ENCODE measurements around the gene UROS. TPM values are rescaled to one million over a fixed set of nuclear protein-coding genes. Genes with fewer than 3 reads are reported as not detected.

Gene UROS
- total RNA-seq, 1 donor from 2014 or later = 45.0 TPM

GRCh38 chr10:125848857-125849256, 25.8 kb upstream of the UROS start:
- H3K27me3 Mint-ChIP-seq = no peaks in the 10 kb centered on the region
- peaks cover 20% of the 10 kb centered on the region for H3K36me3 Mint-ChIP-seq (ENCODE audit: insufficient read depth)
- TF ChIP-seq, protein P1, sequence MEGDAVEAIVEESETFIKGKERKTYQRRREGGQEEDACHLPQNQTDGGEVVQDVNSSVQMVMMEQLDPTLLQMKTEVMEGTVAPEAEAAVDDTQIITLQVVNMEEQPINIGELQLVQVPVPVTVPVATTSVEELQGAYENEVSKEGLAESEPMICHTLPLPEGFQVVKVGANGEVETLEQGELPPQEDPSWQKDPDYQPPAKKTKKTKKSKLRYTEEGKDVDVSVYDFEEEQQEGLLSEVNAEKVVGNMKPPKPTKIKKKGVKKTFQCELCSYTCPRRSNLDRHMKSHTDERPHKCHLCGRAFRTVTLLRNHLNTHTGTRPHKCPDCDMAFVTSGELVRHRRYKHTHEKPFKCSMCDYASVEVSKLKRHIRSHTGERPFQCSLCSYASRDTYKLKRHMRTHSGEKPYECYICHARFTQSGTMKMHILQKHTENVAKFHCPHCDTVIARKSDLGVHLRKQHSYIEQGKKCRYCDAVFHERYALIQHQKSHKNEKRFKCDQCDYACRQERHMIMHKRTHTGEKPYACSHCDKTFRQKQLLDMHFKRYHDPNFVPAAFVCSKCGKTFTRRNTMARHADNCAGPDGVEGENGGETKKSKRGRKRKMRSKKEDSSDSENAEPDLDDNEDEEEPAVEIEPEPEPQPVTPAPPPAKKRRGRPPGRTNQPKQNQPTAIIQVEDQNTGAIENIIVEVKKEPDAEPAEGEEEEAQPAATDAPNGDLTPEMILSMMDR (IDR thresholded peaks at IDR 0.05; ENCODE audit: unreplicated experiment) = no peak
- H3K4me1 Mint-ChIP-seq (ENCODE audit: low read depth) = no peaks in the 10 kb centered on the region
- H3K4me3 Mint-ChIP-seq (ENCODE audit: low read depth) = no peak overlapping the region
- no peak for DNase-seq (ENCODE audit: low spot score, unreplicated experiment)
- H3K27ac Mint-ChIP-seq = no peak overlapping the region
- H3K9me3 Mint-ChIP-seq (ENCODE audit: low read depth) = no peaks in the 10 kb centered on the region

DNA sequence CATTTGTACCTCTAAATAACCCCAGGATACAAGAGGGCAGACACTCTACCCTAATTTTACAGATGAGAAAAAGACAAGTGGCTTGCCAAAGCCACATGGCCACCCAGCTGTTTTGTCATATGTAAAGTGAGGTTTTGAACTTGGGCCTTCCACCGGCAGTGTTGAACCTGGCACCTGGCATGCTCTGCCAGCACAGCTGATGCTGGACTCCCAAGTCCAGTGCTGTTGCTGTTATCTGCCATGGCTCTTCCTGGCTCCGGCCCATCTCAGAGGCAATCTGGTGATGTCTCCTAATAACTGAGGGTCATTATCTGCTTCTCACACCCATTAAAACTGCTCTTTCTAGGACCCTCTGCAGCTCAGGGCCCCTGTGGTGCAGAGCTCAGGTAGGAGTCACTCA, 25.3 kb upstream of the UROS start:
- no peak overlapping the region for H3K27ac Mint-ChIP-seq
- no peaks in the 10 kb centered on the region for H3K9me3 Mint-ChIP-seq (ENCODE audit: low read depth)
- no peak for DNase-seq (ENCODE audit: low spot score, unreplicated experiment)
- H3K27me3 Mint-ChIP-seq = no peaks in the 10 kb centered on the region
- H3K36me3 Mint-ChIP-seq (ENCODE audit: insufficient read depth) = peaks cover 17% of the 10 kb centered on the region
- TF ChIP-seq, protein P1 (IDR thresholded peaks at IDR 0.05; ENCODE audit: unreplicated experiment) = no peak
- H3K4me1 Mint-ChIP-seq (ENCODE audit: low read depth) = no peaks in the 10 kb centered on the region
- H3K4me3 Mint-ChIP-seq (ENCODE audit: low read depth) = no peak overlapping the region

DNA sequence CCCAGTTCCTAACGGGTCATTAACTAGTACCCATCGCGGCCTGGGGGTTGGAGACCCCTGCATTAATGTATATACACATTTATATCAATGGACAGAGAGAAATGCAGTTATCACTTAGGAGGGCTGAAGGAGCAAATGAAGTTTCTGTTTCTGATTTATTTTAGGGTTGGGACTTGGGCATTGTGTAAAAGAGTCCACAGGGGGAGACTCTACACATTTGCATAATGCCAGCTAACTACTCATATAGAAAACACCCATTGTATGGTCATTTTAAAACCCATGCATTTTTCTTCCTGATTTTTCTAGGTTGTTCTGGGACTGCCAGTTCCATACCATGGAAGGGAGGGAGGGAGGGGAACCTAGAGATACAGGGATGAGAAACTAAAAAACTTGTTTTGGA, 23.8 kb upstream of the UROS start:
- H3K4me1 Mint-ChIP-seq (ENCODE audit: low read depth) = no peaks in the 10 kb centered on the region
- H3K27ac Mint-ChIP-seq = no peak overlapping the region
- H3K4me3 Mint-ChIP-seq (ENCODE audit: low read depth) = no peak overlapping the region
- no peaks in the 10 kb centered on the region for H3K9me3 Mint-ChIP-seq (ENCODE audit: low read depth)
- TF ChIP-seq, protein P1 (IDR thresholded peaks at IDR 0.05; ENCODE audit: unreplicated experiment) = no peak
- no peak for DNase-seq (ENCODE audit: low spot score, unreplicated experiment)
- H3K36me3 Mint-ChIP-seq (ENCODE audit: insufficient read depth) = peaks cover 15% of the 10 kb centered on the region
- H3K27me3 Mint-ChIP-seq = no peaks in the 10 kb centered on the region

DNA sequence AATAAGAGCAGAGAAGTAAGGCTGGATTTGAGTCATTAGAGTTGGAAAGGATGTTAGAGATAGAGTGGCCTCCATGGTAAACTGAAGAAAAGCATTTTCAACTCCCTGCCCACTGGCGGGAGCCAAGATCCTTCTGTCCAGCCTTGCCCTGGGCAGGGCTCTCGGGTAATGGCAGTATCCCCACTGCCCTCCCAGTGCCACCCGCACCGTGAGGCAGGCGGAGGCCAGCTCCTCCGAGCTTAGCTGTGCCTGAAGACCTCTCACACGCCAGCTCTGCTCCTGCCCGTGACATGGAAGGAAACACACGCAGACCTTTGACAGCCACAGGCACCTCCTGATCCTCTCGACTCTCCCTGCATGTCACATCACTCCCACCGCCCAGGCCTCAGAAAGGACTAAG, 22.6 kb upstream of the UROS start:
- TF ChIP-seq, protein P1 (IDR thresholded peaks at IDR 0.05; ENCODE audit: unreplicated experiment) = no peak
- H3K4me3 Mint-ChIP-seq (ENCODE audit: low read depth) = no peak overlapping the region
- H3K9me3 Mint-ChIP-seq (ENCODE audit: low read depth) = no peaks in the 10 kb centered on the region
- H3K4me1 Mint-ChIP-seq (ENCODE audit: low read depth) = no peaks in the 10 kb centered on the region
- H3K27ac Mint-ChIP-seq = no peak overlapping the region
- no peak for DNase-seq (ENCODE audit: low spot score, unreplicated experiment)
- no peaks in the 10 kb centered on the region for H3K27me3 Mint-ChIP-seq
- H3K36me3 Mint-ChIP-seq (ENCODE audit: insufficient read depth) = peaks cover 10% of the 10 kb centered on the region

- no peaks in the 10 kb centered on the region for H3K4me1 Mint-ChIP-seq (ENCODE audit: low read depth)
- H3K27me3 Mint-ChIP-seq = no peaks in the 10 kb centered on the region
- H3K9me3 Mint-ChIP-seq (ENCODE audit: low read depth) = no peaks in the 10 kb centered on the region
- peaks cover 13% of the 10 kb centered on the region for H3K36me3 Mint-ChIP-seq (ENCODE audit: insufficient read depth)
- TF ChIP-seq, protein P1 (IDR thresholded peaks at IDR 0.05; ENCODE audit: unreplicated experiment) = no peak
- H3K27ac Mint-ChIP-seq = no peak overlapping the region
- DNase-seq (ENCODE audit: low spot score, unreplicated experiment) = no peak
- no peak overlapping the region for H3K4me3 Mint-ChIP-seq (ENCODE audit: low read depth)
Measured at GRCh38 chr10:125844751-125845221, 21.7 kb upstream of the UROS start.
